GM19463 (cell line): ENCODE data around the gene TCEAL8.
A peak's percentile ranks its signal among the peaks of the same experiment; 100 is the strongest.

Experiments
- ATAC-seq: cut with Tn5 transposase; IDR thresholded peaks from one replicate; pipeline ENCODE4 v1.9.1; 2021; ENCODE audit warnings: mild to moderate bottlenecking, moderate library complexity; ENCODE audit not compliant: unreplicated experiment

Gene TCEAL8

GRCh38 chrX:103215425-103215991 lies 39.4 kb downstream of the TCEAL8 start:
- ATAC-seq: peak; percentile 14

GRCh38 chrX:103214870-103215424 lies 40.0 kb downstream of the TCEAL8 start, which contains the start of gene BEX4:
Gene BEX4 (plus strand): TSS chrX:103215108. CDS start chrX:103216154, 1,046 bp downstream.
- ATAC-seq: peak; percentile 96

- no peak for ATAC-seq
Observed at GRCh38 chrX:103212749-103213457, 42.1 kb downstream of the TCEAL8 start.

- ATAC-seq: no peak
Observed at GRCh38 chrX:103211012-103211715, 43.8 kb downstream of the TCEAL8 start.

- ATAC-seq: no peak
Observed at GRCh38 chrX:103210056-103210455, 44.9 kb downstream of the TCEAL8 start.
